ENCODE measurements around the gene FAM9A.

The FAM9A gene

GRCh38 chrX:8801041-8801599 lies at the start of gene FAM9A:
Gene FAM9A, minus strand, starts transcription at chrX:8801383. Its CDS starts 1,212 bp downstream, at chrX:8800171.
- DNase-seq = no peak

GRCh38 chrX:8850478-8850877 lies 49.3 kb upstream of the FAM9A start:
- no peak for DNase-seq

- DNase-seq = no peak
Observed at GRCh38 chrX:8849945-8850344, 48.8 kb upstream of the FAM9A start.

- no peak for DNase-seq
Observed at GRCh38 chrX:8849458-8849857, 48.3 kb upstream of the FAM9A start.

- DNase-seq = no peak
Observed at GRCh38 chrX:8848911-8849310, 47.7 kb upstream of the FAM9A start.

- DNase-seq = no peak
Observed at GRCh38 chrX:8848441-8848840, 47.3 kb upstream of the FAM9A start.

- DNase-seq = no peak
Observed at GRCh38 chrX:8847360-8847759, 46.2 kb upstream of the FAM9A start.

- no peak for DNase-seq
Observed at GRCh38 chrX:8846266-8846665, 45.1 kb upstream of the FAM9A start.

GRCh38 chrX:8845469-8845868 lies 44.3 kb upstream of the FAM9A start:
- DNase-seq = no peak

- no peak for DNase-seq
Observed at GRCh38 chrX:8845060-8845459, 43.9 kb upstream of the FAM9A start.

- DNase-seq = no peak
Observed at GRCh38 chrX:8844157-8844556, 43.0 kb upstream of the FAM9A start.

- DNase-seq = no peak
Observed at GRCh38 chrX:8841911-8842310, 40.7 kb upstream of the FAM9A start.

- no peak for DNase-seq
Observed at GRCh38 chrX:8834392-8834791, 33.2 kb upstream of the FAM9A start.

GRCh38 chrX:8832582-8833378 lies 31.6 kb upstream of the FAM9A start:
- DNase-seq = no peak

- no peak for DNase-seq
Observed at GRCh38 chrX:8823698-8824097, 22.5 kb upstream of the FAM9A start.

GRCh38 chrX:8822002-8822401 lies 20.8 kb upstream of the FAM9A start:
- no peak for DNase-seq

- DNase-seq = no peak
Observed at GRCh38 chrX:8820910-8821527, 19.8 kb upstream of the FAM9A start.

GRCh38 chrX:8815460-8816065 lies 14.4 kb upstream of the FAM9A start:
- DNase-seq = no peak

- DNase-seq = no peak
Observed at GRCh38 chrX:8813036-8813435, 11.9 kb upstream of the FAM9A start.

GRCh38 chrX:8811611-8812010 lies 10.4 kb upstream of the FAM9A start:
- no peak for DNase-seq

GRCh38 chrX:8808661-8809060 lies 7.5 kb upstream of the FAM9A start:
- no peak for DNase-seq

- no peak for DNase-seq
Observed at GRCh38 chrX:8805974-8806373, 4.8 kb upstream of the FAM9A start.

GRCh38 chrX:8805046-8805445 lies 3.9 kb upstream of the FAM9A start:
- DNase-seq = no peak

GRCh38 chrX:8803326-8803725 lies 2.1 kb upstream of the FAM9A start:
- no peak for DNase-seq

All from NCI-H187 (cell line).